ENCODE data around the gene ZNF219. TPM values are rescaled to one million over a fixed set of nuclear protein-coding genes. Genes with fewer than 3 reads are reported as not detected.

ZNF219 gene
- total and polyA plus RNA-seq, 2 experiments from 2014 or later = 49.5 to 143 TPM

GRCh38 chr14:21048638-21049037, 49.8 kb downstream of the ZNF219 start:
- no peaks in the 10 kb centered on the region for H3K27me3 ChIP-seq
- H3K27ac ChIP-seq = no peak overlapping the region
- no peak overlapping the region for H3K4me3 ChIP-seq
- TF ChIP-seq CTCF (IDR thresholded peaks at IDR 0.05; ENCODE audit: low read depth, low read length) = no peak
- no peaks in the 10 kb centered on the region for H3K36me3 ChIP-seq
- H3K4me1 ChIP-seq (ENCODE audit: low read depth) = no peaks in the 10 kb centered on the region
- DNase-seq (ENCODE audit: low read depth in 1 of 2, low spot score in 1 of 2) = no peak
- H3K9me3 ChIP-seq (ENCODE audit: low read depth) = no peaks in the 10 kb centered on the region

GRCh38 chr14:21047378-21047781, 51.1 kb downstream of the ZNF219 start:
- Histone ChIP-seq H3K9me3 (ENCODE audit: low read depth) (no peaks in the 10 kb centered on the region), H3K27me3 (no peaks in the 10 kb centered on the region), H3K27ac (no peak overlapping the region), H3K4me1 (ENCODE audit: low read depth) (no peaks in the 10 kb centered on the region), H3K4me3 (no peak overlapping the region), H3K36me3 (no peaks in the 10 kb centered on the region)
- TF ChIP-seq CTCF (IDR thresholded peaks at IDR 0.05; ENCODE audit: low read depth, low read length) = no peak
- peak in 1 of 2 donors; percentile 54 for DNase-seq (ENCODE audit: low read depth in 1 of 2, low spot score in 1 of 2)

- Histone ChIP-seq H3K9me3 (ENCODE audit: low read depth) (no peaks in the 10 kb centered on the region), H3K4me1 (ENCODE audit: low read depth) (peaks cover 9% of the 10 kb centered on the region), H3K36me3 (no peaks in the 10 kb centered on the region), H3K27ac (no peak overlapping the region), H3K27me3 (no peaks in the 10 kb centered on the region), H3K4me3 (no peak overlapping the region)
- no peak for DNase-seq (ENCODE audit: low read depth in 1 of 2, low spot score in 1 of 2)
- TF ChIP-seq CTCF (IDR thresholded peaks at IDR 0.05; ENCODE audit: low read depth, low read length) = no peak
These were observed 54.4 kb downstream of the ZNF219 start for GRCh38 chr14:21043974-21044618.

- Histone ChIP-seq H3K4me1 (ENCODE audit: low read depth) (peaks cover 15% of the 10 kb centered on the region), H3K27me3 (no peaks in the 10 kb centered on the region), H3K9me3 (ENCODE audit: low read depth) (no peaks in the 10 kb centered on the region), H3K36me3 (no peaks in the 10 kb centered on the region), H3K27ac (no peak overlapping the region), H3K4me3 (no peak overlapping the region)
- TF ChIP-seq CTCF (IDR thresholded peaks at IDR 0.05; ENCODE audit: low read depth, low read length) = no peak
- no peak for DNase-seq (ENCODE audit: low read depth in 1 of 2, low spot score in 1 of 2)
These were observed 55.0 kb downstream of the ZNF219 start for GRCh38 chr14:21043387-21043973.

- TF ChIP-seq CTCF (IDR thresholded peaks at IDR 0.05; ENCODE audit: low read depth, low read length) = no peak
- Histone ChIP-seq H3K9me3 (ENCODE audit: low read depth) (no peaks in the 10 kb centered on the region), H3K4me1 (ENCODE audit: low read depth) (peaks cover 17% of the 10 kb centered on the region), H3K4me3 (no peak overlapping the region), H3K27me3 (no peaks in the 10 kb centered on the region), H3K36me3 (no peaks in the 10 kb centered on the region), H3K27ac (no peak overlapping the region)
- DNase-seq (ENCODE audit: low read depth in 1 of 2, low spot score in 1 of 2) = no peak
These were observed 55.5 kb downstream of the ZNF219 start for GRCh38 chr14:21042918-21043317.

Measured in cardiac muscle cell (in vitro differentiated cells and primary cell).